BJ (cell line): Measurements from ENCODE around the gene DMD. TPM values are rescaled to one million over a fixed set of nuclear protein-coding genes. Genes with fewer than 3 reads are reported as not detected.

ENCODE experiments used
- CTCF ChIA-PET: fragments of 350-600 bp; formaldehyde crosslinking; extraction: SDS; loops from one replicate; lab custom pipeline; 2021; ENCODE audit warnings: antibody characterized with exemption, inconsistent platforms; lab: Yijun Ruan, JAX
- POLR2A ChIA-PET: fragments of 300-600 bp; sonication (Branson Sonifier 250); formaldehyde crosslinking; extraction: SDS; loops from one replicate; lab custom pipeline; 2021; ENCODE audit warnings: antibody characterized with exemption; lab: Charles Lee
- DNase-seq: peaks from one replicate; pipeline ENCODE4 v3.0.0-alpha.2; 2011; ENCODE audit warnings: low read depth
- H3K27me3 ChIP-seq: 2 replicates; pipeline ENCODE4 v1.6.0; 2011; ENCODE audit warnings: low read length; ENCODE audit not compliant: control insufficient read depth, insufficient read depth
- H3K36me3 ChIP-seq: 2 replicates; pipeline ENCODE4 v1.5.1; 2011; ENCODE audit warnings: low read length; ENCODE audit not compliant: control insufficient read depth, insufficient read depth
- H3K4me3 ChIP-seq: 2 replicates; pipeline ENCODE4 v1.5.1; 2011; ENCODE audit warnings: low read depth, mild to moderate bottlenecking, control low read depth, low read length
- polyA plus RNA-seq: library from polyadenylated mRNA; depleted of rRNA; stranded (reverse); fragments of >200 nt; gene quantifications from 2 replicates; pipeline ENCODE4 v1.2.3, GENCODE V29; 2011
- TF ChIP-seq, protein P1 (sequence below): IDR thresholded peaks from 2 replicates; pipeline ENCODE4 v1.5.1; 2011; ENCODE audit warnings: low read depth, mild to moderate bottlenecking, control low read depth, inconsistent platforms, low read length, moderate library complexity; ENCODE audit not compliant: insufficient read depth

Gene DMD
- polyA plus RNA-seq, 1 experiment: 12.5 TPM

- Histone ChIP-seq H3K4me3 (no peak overlapping the region), H3K27me3 (no peaks in the 10 kb centered on the region), H3K36me3 (no peaks in the 10 kb centered on the region)
- no peak for DNase-seq
- TF ChIP-seq, protein P1, sequence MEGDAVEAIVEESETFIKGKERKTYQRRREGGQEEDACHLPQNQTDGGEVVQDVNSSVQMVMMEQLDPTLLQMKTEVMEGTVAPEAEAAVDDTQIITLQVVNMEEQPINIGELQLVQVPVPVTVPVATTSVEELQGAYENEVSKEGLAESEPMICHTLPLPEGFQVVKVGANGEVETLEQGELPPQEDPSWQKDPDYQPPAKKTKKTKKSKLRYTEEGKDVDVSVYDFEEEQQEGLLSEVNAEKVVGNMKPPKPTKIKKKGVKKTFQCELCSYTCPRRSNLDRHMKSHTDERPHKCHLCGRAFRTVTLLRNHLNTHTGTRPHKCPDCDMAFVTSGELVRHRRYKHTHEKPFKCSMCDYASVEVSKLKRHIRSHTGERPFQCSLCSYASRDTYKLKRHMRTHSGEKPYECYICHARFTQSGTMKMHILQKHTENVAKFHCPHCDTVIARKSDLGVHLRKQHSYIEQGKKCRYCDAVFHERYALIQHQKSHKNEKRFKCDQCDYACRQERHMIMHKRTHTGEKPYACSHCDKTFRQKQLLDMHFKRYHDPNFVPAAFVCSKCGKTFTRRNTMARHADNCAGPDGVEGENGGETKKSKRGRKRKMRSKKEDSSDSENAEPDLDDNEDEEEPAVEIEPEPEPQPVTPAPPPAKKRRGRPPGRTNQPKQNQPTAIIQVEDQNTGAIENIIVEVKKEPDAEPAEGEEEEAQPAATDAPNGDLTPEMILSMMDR: peak; percentile 31; the same call in 1 of the 2 replicates
- CTCF ChIA-PET: interaction anchor here (0.8 to 7.6 kb wide), 2 partner anchors 235 to 620 kb away, joined by 4 to 87 read pairs; no protein-coding TSS in a partner anchor
- POLR2A ChIA-PET: no interaction called here
Measured at GRCh38 chrX:31658360-31658759, 1553.0 kb downstream of the DMD start.

GRCh38 chrX:31656013-31656412 lies 1555.3 kb downstream of the DMD start:
- POLR2A ChIA-PET: no interaction called here
- CTCF ChIA-PET: interaction anchor here (2.1 to 7.6 kb wide), 2 partner anchors 442 to 618 kb away, joined by 13 to 87 read pairs; no protein-coding TSS in a partner anchor

GRCh38 chrX:31653422-31653821 lies 1557.9 kb downstream of the DMD start:
- no peak for DNase-seq
- H3K4me3 ChIP-seq: no peak overlapping the region
- ChIA-PET POLR2A (no interaction called here), CTCF (no interaction called here)
- TF ChIP-seq, protein P1: no peak
- H3K27me3 ChIP-seq: no peaks in the 10 kb centered on the region
- H3K36me3 ChIP-seq: no peaks in the 10 kb centered on the region

More at GRCh38 chrX:31656013-31656412, 1555.3 kb downstream of the DMD start:
- Histone ChIP-seq H3K36me3 (no peaks in the 10 kb centered on the region), H3K4me3 (no peak overlapping the region), H3K27me3 (no peaks in the 10 kb centered on the region)
- TF ChIP-seq, protein P1: no peak
- DNase-seq: peak; percentile 3

GRCh38 chrX:31652650-31653049 lies 1558.7 kb downstream of the DMD start:
- no peak for DNase-seq
- H3K36me3 ChIP-seq: no peaks in the 10 kb centered on the region
- TF ChIP-seq, protein P1: no peak
- POLR2A ChIA-PET: no interaction called here
- CTCF ChIA-PET: interaction anchor here (0.6 kb wide), 1 partner anchor 245 kb away, joined by 3 read pairs; no protein-coding TSS in a partner anchor
- H3K27me3 ChIP-seq: no peaks in the 10 kb centered on the region
- no peak overlapping the region for H3K4me3 ChIP-seq

- POLR2A ChIA-PET: no interaction called here
- TF ChIP-seq, protein P1: no peak
- Histone ChIP-seq H3K4me3 (no peak overlapping the region), H3K36me3 (no peaks in the 10 kb centered on the region), H3K27me3 (no peaks in the 10 kb centered on the region)
- CTCF ChIA-PET: interaction anchor here (1.1 kb wide), 1 partner anchor 610 kb away, joined by 3 read pairs; no protein-coding TSS in a partner anchor
- no peak for DNase-seq
Measured at GRCh38 chrX:31649201-31649600, 1562.1 kb downstream of the DMD start.
